ENCODE results near the gene RIT1.
"Not testable (repeated sequence)": the region's sequence is repeated elsewhere in the genome, so short reads cannot be mapped to it uniquely, and the experiment has no call there.

Gene RIT1

DNA sequence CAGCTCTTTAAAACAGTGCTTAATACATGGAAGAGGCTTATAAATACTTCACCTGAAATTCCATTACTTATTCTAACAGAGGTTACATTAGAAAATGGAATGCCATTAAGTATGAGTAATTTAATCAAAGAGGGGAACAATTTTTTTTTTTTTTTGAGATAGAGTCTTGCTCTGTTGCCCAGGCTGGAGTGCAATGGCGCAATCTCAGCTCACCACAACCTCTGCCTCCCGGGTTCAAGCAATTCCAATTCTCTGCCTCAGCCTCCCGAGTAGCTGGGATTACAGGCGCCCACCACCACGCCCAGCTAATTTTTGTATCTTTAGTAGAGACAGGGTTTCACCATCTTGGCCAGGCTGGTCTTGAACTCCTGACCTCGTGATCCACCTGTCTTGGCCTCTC lies 15.5 kb downstream of the RIT1 start:
- not testable (repeated sequence) for DNase-seq (ENCODE audit: low spot score)

DNA sequence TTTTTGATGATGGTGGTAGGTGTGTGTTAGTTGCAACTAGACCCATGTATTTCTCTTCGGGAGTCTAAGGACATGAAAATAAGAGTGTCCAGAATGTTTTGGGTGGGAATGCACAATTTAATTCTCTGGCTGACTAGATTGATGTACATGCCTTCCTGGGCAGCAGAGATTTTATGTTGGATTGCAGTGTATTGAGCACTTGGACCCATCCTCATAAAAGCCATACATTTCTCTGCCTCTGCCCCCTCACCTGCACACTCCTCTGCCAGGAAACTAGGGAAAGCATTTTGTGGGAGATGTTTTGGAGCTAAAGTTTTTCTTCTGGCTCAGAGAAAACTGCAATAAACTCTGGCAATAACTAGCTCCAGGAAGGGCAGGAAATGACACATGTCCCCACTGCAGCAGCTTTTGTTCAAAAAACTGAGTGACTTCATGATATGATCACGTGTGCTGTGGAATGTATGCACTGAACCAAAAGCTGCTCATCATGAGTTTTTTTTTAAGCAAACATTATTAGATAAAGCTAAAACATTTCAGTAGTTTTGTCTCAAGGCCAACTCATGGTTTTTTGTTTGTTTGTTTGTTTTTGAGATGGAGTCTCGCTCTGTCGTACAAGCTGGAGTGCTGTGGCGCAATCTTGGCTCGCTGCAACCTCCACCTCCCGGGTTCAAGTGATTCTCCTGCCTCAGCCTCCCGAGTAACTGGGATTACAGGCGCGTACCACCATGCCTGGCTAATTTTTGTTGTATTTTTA lies 17.6 kb downstream of the RIT1 start:
- DNase-seq (ENCODE audit: low spot score), result no peak

- no peak for DNase-seq (ENCODE audit: low spot score)
These were observed 18.4 kb downstream of the RIT1 start for GRCh38 chr1:155892796-155893195.

DNA sequence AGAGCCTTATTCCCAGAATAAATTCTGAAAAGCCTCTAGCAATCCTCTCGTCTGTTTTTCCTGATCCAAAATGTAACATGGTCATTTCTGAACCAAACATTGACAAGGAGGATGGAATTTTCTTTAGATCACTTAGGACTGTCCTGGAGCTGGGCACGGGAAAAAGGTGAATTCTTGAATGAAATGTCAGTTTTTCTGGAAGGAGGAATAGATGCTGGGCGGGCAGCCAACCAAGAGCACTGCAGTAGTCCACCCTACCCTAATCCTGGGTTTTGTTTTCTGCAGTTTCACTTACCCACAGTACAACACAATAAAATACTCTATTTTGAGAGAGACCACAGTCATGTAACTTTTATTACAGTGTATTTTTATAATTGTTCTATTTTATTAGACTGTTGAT lies 20.9 kb downstream of the RIT1 start:
- no peak for DNase-seq (ENCODE audit: low spot score)

DNA sequence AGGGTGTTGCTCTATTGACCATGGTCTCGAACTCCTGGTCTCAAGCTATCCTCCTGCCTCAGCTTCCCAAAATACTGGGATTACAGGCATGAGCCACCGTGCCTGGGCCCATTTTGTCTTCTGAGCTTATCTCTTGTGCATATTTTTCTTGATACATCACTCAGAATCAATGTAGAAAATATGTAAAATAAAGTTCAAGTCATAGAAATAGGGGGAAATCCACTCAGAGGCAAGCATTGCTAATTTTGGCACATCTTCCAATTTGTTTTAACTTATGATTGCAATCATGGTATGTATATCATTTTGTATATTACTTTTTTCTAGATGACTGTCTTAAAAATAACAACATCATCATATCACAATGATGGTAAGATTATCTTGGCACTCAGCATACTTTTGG lies 21.6 kb downstream of the RIT1 start:
- no peak for DNase-seq (ENCODE audit: low spot score)

- no peak for DNase-seq (ENCODE audit: low spot score)
These were observed 22.7 kb downstream of the RIT1 start for GRCh38 chr1:155888481-155888880.

- DNase-seq (ENCODE audit: low spot score), result no peak
These were observed 26.2 kb downstream of the RIT1 start for GRCh38 chr1:155884982-155885381.

DNA sequence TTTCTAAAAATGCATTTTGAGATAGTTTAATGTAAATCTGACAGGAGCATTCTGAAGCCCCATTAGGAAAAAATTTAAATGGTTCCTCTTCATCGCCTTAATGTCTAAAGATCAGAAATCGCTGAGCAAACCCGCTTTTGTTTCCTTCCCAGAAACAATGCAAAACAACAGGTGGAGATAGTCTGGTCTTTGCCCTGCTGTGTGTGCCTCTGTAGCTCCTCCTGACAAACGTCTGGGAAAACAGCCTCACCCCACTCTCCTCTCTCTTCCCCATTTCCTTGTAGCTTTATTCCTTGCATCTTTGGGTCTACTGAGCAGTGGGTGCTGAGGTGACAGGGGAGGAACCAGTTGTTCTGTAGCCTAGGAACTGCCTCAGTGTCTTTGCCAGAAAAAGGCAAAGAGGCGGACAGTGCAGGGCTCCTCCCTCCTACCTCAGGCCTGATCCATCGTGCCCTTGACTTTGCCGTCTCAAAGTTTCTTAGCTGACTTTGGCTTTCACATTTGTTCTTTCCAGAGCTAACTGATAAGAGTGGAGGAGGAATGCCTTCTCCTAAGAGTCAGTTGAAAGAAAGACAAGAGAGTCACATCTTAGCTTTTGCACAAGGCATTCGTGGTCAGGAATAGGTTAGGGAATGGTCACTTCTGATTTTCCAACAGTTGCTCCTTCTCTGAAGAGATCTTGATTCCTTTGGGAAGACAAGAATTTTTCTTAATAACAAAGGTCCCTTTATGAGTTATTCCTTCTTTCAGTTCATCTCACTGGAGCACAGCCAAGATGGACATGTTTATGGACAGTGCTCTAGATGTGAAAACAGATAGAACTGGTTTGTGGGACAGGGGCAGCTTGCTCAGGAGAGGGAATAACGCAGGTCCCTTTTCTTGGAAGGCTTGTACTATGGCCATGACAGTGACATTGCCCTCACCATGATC lies 26.9 kb downstream of the RIT1 start:
- DNase-seq (ENCODE audit: low spot score), result no peak

DNA sequence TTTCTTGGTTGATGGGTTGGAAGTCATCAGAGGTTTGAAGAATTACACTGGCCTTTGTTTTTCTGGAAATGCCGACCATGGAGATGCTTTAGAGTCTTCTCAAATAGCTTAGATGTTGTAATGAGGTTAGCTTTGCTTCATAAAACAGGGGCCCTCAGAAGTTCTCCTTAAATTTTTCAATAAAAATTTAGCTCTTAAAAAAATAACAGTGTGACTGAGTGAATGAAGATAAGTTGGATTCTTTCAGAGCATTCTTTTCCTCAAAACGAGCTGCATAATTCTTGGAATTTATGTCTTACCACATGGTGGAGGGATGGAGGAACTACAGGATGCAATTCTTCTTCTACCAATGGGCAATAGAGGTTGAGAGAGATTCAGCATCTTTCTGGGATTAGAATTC lies 28.4 kb downstream of the RIT1 start:
- DNase-seq (ENCODE audit: low spot score), result no peak

DNA sequence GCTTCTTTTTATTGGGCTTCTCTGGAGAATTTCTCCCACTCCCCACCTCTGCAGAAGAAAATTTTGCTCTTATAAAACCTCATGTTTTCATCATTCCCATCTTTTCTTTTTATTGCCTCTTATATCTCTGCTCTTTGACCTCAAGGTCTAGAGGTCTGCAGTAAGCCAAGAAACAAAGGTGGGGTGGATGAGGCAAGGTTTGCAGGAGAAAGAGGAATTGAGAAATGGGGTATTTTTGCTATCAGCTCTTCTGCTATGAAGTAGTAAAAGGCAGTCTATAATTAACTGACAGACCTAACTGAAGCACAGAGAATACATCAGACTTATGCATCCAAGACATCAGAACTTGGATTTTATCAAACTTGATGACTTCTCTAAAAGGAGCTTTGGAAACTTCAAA lies 28.9 kb downstream of the RIT1 start:
- DNase-seq (ENCODE audit: low spot score), result no peak

GRCh38 chr1:155880950-155881349 lies 30.2 kb downstream of the RIT1 start:
- no peak for DNase-seq (ENCODE audit: low spot score)

DNA sequence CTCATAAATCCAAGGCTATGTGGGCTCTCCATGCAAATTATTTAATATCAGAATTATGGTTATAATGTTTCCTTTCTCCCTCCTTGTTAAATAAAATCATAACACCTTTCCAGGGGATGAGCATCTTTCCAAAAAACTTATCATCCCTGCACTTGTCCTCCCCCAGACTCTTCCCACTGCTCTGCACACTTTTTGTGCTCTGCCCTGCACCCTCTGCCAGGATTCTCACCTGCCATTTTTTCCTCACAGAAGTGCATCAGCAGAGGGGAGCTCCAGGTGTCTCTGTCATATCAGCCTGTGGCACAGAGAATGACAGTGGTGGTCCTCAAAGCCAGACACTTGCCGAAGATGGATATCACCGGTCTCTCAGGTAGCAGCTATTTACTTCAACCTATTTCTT lies 30.9 kb downstream of the RIT1 start:
- DNase-seq (ENCODE audit: low spot score), result no peak

GRCh38 chr1:155877945-155878344 lies 33.2 kb downstream of the RIT1 start:
- no peak for DNase-seq (ENCODE audit: low spot score)

DNA sequence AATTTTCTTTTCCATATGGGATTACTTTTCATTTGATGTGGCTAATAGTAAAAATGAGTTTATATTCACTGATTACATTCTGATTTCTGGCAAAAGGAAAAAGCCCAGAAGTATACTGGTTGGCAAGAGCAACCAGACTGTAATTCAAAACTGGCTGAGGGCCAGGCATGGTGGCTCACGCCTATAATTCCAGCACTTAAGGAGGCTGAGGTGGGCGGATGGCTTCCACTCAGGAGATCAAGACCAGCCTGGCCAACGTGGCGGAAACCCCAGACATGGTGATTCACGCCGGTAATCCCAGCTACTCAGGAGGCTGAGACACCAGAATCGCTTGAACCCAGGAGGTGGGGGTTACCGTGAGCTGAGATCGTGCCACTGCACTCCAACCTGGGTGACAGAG lies 37.3 kb downstream of the RIT1 start:
- no peak for DNase-seq (ENCODE audit: low spot score)

DNA sequence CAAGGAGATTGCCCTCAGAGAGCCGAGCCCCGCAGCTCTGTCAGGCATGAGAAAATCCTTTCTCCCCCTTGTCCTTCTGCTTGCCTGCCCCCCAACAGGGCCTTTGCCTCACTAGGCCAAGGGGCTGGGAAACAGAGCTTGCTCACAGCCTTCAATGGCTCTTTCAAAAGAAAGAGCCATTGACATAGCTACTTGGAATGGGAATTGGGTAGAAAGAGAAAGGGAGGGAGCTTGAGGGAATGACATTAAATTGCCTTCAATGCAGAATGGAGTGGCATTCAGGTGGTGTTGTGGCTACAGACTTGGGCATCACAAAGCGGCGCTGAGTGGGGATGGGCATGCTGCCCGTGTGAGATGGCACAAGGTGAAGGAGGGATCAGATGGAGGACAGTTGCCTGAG lies 38.6 kb downstream of the RIT1 start:
- DNase-seq (ENCODE audit: low spot score), result no peak

GRCh38 chr1:155871390-155871789 lies 39.8 kb downstream of the RIT1 start:
- no peak for DNase-seq (ENCODE audit: low spot score)

GRCh38 chr1:155867766-155868165 lies 43.4 kb downstream of the RIT1 start:
- DNase-seq (ENCODE audit: low spot score), result no peak

DNA sequence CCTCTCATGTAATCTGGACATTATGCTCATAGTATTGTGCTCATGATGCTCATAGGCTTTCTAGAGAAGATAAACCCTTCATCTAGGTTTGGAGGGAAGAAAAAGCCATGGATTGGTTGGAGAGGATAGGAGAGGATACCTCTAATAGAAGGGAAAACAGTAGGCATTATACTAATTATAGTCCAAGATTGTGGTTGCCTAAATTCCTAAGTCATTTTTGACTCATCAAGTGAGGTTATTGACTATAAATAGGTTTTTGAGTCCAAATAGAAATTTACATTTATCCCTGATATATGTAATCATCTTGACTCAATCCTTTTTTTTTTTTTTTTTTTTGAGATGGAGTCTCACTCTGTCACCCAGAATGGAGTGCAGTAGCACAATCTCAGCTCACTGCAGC lies 46.8 kb downstream of the RIT1 start:
- DNase-seq (ENCODE audit: low spot score), result no peak

DNA sequence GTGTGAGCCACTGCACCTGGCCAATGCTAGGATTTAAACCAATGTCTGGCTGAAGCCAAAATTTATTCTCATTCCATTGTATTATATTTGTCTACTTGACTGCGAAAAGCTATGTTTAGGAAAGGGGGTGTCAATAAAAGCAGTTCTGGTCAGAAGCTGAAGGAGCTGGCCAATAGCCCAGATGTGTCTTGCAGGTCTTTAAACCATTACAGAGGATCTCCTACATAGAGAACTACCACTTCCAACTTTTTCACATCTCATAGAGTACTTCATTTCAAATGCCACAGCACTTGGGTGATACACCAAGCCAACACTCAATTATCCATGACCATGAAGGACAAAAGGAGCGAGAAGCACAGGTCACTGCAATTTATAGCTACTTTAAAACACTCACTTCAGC lies 49.3 kb downstream of the RIT1 start:
- DNase-seq (ENCODE audit: low spot score), result no peak

DNA sequence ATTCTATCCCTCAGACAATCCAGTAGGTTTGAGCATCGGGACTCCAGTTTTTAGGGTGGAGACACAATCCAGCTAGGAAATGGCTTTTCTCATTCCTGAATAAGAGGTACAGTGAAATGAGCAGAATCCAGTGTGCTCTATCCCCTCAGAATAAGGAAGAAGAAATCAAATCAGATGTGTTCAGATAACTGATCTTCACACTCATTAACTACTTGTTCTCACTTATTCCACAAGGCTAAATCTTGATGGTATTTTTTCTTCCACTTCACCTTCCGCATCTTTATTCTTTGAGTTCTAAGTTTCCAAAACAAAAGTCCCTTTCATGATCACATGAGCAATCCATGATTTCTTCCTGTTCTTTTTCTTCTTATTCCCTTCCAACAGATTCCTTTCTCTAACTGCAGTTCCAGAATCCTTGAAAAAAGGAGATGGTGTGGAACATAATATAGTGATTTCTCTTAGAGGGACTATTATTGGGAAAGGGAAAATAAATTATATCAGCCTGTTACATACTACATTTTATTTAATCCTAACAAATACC lies 50.1 kb downstream of the RIT1 start:
- no peak for DNase-seq (ENCODE audit: low spot score)

GRCh38 chr1:155859881-155860871 lies 51.0 kb downstream of the RIT1 start:
- DNase-seq (ENCODE audit: low spot score), result peak; percentile 88
